ENCODE data around the gene ADCK1. TPM values are rescaled to one million over a fixed set of nuclear protein-coding genes. Genes with fewer than 3 reads are reported as not detected.

ADCK1 gene
- total RNA-seq, 1 experiment from 2014 or later: 12.2 TPM

GRCh38 chr14:77908847-77909246 is 108.9 kb downstream of the ADCK1 start:
- H3K4me2 ChIP-seq (ENCODE audit: insufficient read depth, insufficient read length, low read length): no peak overlapping the region
- H3T11ph ChIP-seq (ENCODE audit: low read length): no peak overlapping the region
- no peak overlapping the region for H3K18ac ChIP-seq (ENCODE audit: insufficient read length, low read depth, low read length)
- WGBS (ENCODE audit: extremely low coverage, insufficient read length, low lambda C conversion rate): no CpG with 5 or more reads among the region's 4 CpGs
- peaks cover 5% of the 10 kb centered on the region for H3K4me1 ChIP-seq (ENCODE audit: insufficient read depth, low read length)
- no peak overlapping the region for H3K27ac ChIP-seq (ENCODE audit: insufficient read length, low read depth, low read length)
- H3K9ac ChIP-seq (ENCODE audit: extremely low read depth, insufficient read length, low read length): no peak overlapping the region
- H2BK15ac ChIP-seq (ENCODE audit: low read depth, low read length): no peak overlapping the region
- H3K4me1 Mint-ChIP-seq: peaks cover 45 to 47% of the 10 kb centered on the region in 2 experiments
- H2BK5ac ChIP-seq (ENCODE audit: insufficient read length, low read length): no peak overlapping the region
- H4K5ac ChIP-seq (ENCODE audit: insufficient read length, low read depth, low read length): no peak overlapping the region
- no peak overlapping the region for H2BK12ac ChIP-seq (ENCODE audit: insufficient read length, low read depth, low read length)
- H3K4ac ChIP-seq (ENCODE audit: low read depth, low read length): no peak overlapping the region
- no peak for TF ChIP-seq CTCF (conservative IDR thresholded peaks at IDR 0.05)
- H3K23me2 ChIP-seq (ENCODE audit: insufficient read length, low read depth, low read length, poor library complexity, severe bottlenecking): no peaks in the 10 kb centered on the region
- no peaks in the 10 kb centered on the region for H3K27me3 Mint-ChIP-seq (ENCODE audit: low read depth)
- no peak overlapping the region for H3K23ac ChIP-seq (ENCODE audit: insufficient read length, low read depth, low read length)
- no peaks in the 10 kb centered on the region for H4K20me1 ChIP-seq (ENCODE audit: control insufficient read depth, insufficient read depth, insufficient read length)
- H2BK20ac ChIP-seq (ENCODE audit: low read depth, low read length, poor library complexity, severe bottlenecking): no peak overlapping the region
- H2BK120ac ChIP-seq (ENCODE audit: low read depth, low read length, poor library complexity, severe bottlenecking): no peak overlapping the region
- H3K27ac Mint-ChIP-seq: peak overlapping the region in 2 of 3 experiments; percentile 32; a peak in 3 of 7 replicates
- no peak overlapping the region for H4K91ac ChIP-seq (ENCODE audit: insufficient read length, low read depth, low read length)
- H3K56ac ChIP-seq (ENCODE audit: insufficient read length, low read depth, low read length): no peak overlapping the region
- no peak overlapping the region for H3K4me3 Mint-ChIP-seq
- no peak overlapping the region for H2AK5ac ChIP-seq (ENCODE audit: insufficient read length, low read length)
- DNase-seq: no peak
- no peaks in the 10 kb centered on the region; a peak in 3 of 7 replicates for H3K36me3 Mint-ChIP-seq (ENCODE audit: insufficient read depth in 1 of 3, low read depth in 3 of 3)
- H2AFZ ChIP-seq (ENCODE audit: low read length): no peak overlapping the region
- H4K8ac ChIP-seq (replicated peaks; ENCODE audit: insufficient read length, low read depth, low read length): no peak overlapping the region
- H3K79me2 ChIP-seq (ENCODE audit: insufficient read depth, low read length): no peaks in the 10 kb centered on the region
- no peak overlapping the region for H3K14ac ChIP-seq (ENCODE audit: insufficient read depth, low read length)
- H3K9me3 ChIP-seq (ENCODE audit: control insufficient read depth, low read depth, low read length): no peaks in the 10 kb centered on the region
- H3K27me3 ChIP-seq (ENCODE audit: insufficient read depth, low read length): no peaks in the 10 kb centered on the region
- no peaks in the 10 kb centered on the region for H3K9me3 Mint-ChIP-seq
- H3K79me1 ChIP-seq (ENCODE audit: insufficient read depth, low read depth, low read length, poor library complexity, severe bottlenecking): no peaks in the 10 kb centered on the region
